GM13977 (cell line): ENCODE data around the gene GGTA1.

Experiments used
- DNase-seq: peaks from one replicate; pipeline ENCODE4 v3.0.0; 2012; ENCODE audit warnings: low spot score
- CTCF ChIP-seq: IDR thresholded peaks from 2 replicates; pipeline ENCODE4 v1.5.1; 2012; ENCODE audit warnings: mild to moderate bottlenecking, control low read depth; ENCODE audit not compliant: insufficient read depth; ENCODE audit errors: extremely low read depth, missing control alignments
- in situ Hi-C: fragments of 300-500 bp; cut with MboI; formaldehyde crosslinking; loops from one replicate; pipeline ENCODE4 v1.12.0; 2022; ENCODE audit warnings: low sequenced_read_pairs, low pct_unique_long_range_greater_than_20kb, mixed read lengths, inconsistent platforms; ENCODE audit not compliant: unreplicated experiment

The GGTA1 gene

GRCh38 chr9:121427899-121428298 lies 71.7 kb downstream of the GGTA1 start:
- no peak for TF ChIP-seq CTCF
- no peak for DNase-seq
- in situ Hi-C loops, result no loop called here

- DNase-seq, result no peak
- in situ Hi-C loops, result no loop called here
- TF ChIP-seq CTCF, result no peak
Measured at GRCh38 chr9:121424024-121424432, 75.6 kb downstream of the GGTA1 start.

DNA sequence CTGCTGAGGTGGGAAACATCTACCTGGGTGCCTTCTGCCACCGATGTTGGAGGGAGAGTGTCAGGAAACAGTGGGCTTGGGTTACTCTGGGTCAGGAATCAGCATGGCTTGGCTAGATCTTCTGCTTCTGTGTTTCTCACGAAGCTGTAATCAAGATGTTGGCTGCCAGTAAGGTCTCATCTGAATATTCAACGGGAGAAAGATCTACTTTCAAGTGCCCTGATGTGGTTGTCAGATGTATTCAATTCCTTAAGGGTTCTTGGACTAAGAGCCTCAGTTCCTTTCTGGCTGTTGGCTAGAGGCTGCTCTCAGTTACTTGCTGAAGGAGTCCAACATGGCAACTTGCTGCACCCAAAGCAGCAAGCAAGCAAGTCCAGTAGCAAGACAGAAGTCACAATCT lies 87.7 kb downstream of the GGTA1 start:
- TF ChIP-seq CTCF, result no peak

DNA sequence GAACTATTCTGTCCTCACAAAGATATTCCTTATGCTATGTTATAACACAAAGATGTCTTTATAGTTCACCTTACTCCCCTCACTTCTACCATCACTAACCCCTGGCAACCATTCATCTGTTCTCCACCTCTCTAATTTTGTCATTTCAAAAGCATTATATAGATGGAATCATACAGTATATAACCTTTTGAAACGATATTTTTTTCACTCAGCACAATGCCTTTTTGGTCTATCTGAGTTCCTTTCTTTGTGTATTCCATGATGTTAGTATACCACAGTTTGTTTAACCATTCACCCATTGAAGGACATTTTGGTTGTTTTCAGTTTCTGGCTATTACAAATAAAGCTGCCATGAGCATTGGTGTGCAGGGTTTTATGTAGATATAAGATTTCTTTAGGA lies 93.7 kb downstream of the GGTA1 start:
- in situ Hi-C loops, result no loop called here
- TF ChIP-seq CTCF, result no peak
- DNase-seq, result no peak

More for the DNA sequence above, 87.7 kb downstream of the GGTA1 start:
- in situ Hi-C loops, result no loop called here
- no peak for DNase-seq
